PC-3 (cell line): ENCODE measurements around the gene ETNK1.

Source experiments
- CTCF ChIP-seq: fragments of 300-600 bp; sonication (generic); conservative IDR thresholded peaks from 2 replicates; pipeline ENCODE4 v1.5.1; 2017; ENCODE audit warnings: antibody characterized with exemption, low read depth, mild to moderate bottlenecking, low read length
- EZH2 ChIP-seq: fragments of 300-600 bp; sonication (generic); IDR thresholded peaks from one replicate; pipeline ENCODE4 v1.6.1; 2017; ENCODE audit warnings: antibody characterized with exemption, mild to moderate bottlenecking, low read length; ENCODE audit not compliant: unreplicated experiment
- EZH2phosphoT487 ChIP-seq: fragments of 300-600 bp; sonication (generic); IDR thresholded peaks from 2 replicates; pipeline ENCODE4 v1.6.1; 2018; ENCODE audit warnings: mild to moderate bottlenecking, antibody characterized with exemption, low read length, borderline replicate concordance

GRCh38 chr12:22600181-22600580 lies 24.8 kb upstream of the ETNK1 start:
- TF ChIP-seq CTCF (no peak), EZH2phosphoT487 (no peak), EZH2 (no peak)
